C4-2B (cell line): Measurements from ENCODE around the gene BLOC1S1.

Experiments used
- H3K27ac ChIP-seq: fragments of 450-650 bp; 2 replicates; pipeline ENCODE4 v1.5.1; 2017
- ZFX ChIP-seq: fragments of 450-650 bp; IDR thresholded peaks from 2 replicates; pipeline ENCODE4 v1.6.1; 2017
- TF ChIP-seq, protein P1 (sequence below): fragments of 450-650 bp; conservative IDR thresholded peaks from 2 replicates; pipeline ENCODE4 v1.5.1; 2017; ENCODE audit warnings: mild to moderate bottlenecking

The BLOC1S1 gene

DNA sequence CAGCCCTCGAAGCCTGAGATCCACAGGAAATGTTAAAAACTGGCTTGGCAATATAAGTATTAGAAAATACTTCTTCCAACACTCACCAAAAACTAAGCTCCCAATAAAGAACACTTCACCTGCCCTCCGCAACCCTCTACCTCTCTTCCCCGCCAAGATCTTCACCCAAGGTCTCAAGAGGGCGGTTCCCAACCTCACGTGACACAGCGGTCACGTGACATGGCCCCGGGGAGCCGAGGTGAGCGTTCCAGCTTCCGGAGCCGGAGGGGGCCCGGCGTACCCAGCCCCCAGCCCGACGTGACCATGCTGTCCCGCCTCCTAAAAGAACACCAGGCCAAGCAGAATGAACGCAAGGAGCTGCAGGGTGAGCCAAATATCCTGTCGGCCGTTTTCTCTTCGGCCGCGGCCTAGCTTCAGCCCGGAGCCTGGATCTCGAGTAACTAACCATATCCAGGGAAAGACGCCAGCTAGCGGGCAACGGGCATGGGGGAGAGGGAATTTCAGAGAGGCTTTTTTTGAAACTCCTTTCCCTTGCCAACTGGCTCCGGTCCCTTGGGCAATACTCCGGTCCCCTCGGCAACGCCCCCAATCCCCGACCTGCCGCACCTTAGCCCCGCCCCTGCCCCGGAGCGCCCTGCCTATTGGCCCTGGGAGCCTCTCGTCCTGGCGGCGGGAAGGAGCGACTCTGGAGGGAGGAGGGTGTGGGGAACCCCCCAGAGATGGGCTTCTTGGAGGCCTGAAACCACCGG, at the start of gene BLOC1S1:
BLOC1S1 (plus strand) TSS at position 214 of the 749 bp plus-strand sequence; CDS start at position 220, 6 bp downstream.
- TF ChIP-seq, protein P1, sequence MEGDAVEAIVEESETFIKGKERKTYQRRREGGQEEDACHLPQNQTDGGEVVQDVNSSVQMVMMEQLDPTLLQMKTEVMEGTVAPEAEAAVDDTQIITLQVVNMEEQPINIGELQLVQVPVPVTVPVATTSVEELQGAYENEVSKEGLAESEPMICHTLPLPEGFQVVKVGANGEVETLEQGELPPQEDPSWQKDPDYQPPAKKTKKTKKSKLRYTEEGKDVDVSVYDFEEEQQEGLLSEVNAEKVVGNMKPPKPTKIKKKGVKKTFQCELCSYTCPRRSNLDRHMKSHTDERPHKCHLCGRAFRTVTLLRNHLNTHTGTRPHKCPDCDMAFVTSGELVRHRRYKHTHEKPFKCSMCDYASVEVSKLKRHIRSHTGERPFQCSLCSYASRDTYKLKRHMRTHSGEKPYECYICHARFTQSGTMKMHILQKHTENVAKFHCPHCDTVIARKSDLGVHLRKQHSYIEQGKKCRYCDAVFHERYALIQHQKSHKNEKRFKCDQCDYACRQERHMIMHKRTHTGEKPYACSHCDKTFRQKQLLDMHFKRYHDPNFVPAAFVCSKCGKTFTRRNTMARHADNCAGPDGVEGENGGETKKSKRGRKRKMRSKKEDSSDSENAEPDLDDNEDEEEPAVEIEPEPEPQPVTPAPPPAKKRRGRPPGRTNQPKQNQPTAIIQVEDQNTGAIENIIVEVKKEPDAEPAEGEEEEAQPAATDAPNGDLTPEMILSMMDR: no peak
- TF ChIP-seq ZFX: peak; percentile 95; the same call in 1 of the 2 replicates
- H3K27ac ChIP-seq: peak within 1 kb of the TSS; percentile 74

- TF ChIP-seq, protein P1: no peak
- no peak for TF ChIP-seq ZFX
- no peak overlapping the region for H3K27ac ChIP-seq
These were observed 49.3 kb upstream of the BLOC1S1 start for GRCh38 chr12:55666508-55666907.

- TF ChIP-seq, protein P1: no peak
- no peak for TF ChIP-seq ZFX
These were observed 45.6 kb upstream of the BLOC1S1 start for GRCh38 chr12:55670276-55670675.

DNA sequence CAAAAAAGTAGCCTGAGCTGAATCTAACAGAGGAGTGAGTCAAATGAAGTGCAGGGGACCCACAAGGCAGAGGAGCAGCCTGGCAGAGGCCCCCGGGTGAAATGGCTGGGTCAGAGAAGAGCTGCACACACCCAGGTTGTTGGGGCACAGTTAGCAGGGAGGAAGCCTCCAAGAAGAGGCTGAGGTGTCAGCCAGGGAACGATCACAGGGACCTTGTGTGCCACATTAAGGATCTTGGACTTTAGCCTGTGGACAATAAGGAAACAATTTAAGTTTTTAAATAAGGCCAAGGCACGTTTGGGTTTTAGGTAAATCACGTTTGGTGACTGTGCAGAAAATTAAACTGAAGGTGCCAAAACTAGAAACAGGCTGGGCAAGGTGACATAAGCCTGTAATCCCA, 44.1 kb upstream of the BLOC1S1 start:
- no peak overlapping the region for H3K27ac ChIP-seq
- TF ChIP-seq, protein P1: no peak
- no peak for TF ChIP-seq ZFX

More at GRCh38 chr12:55670276-55670675, 45.6 kb upstream of the BLOC1S1 start:
- H3K27ac ChIP-seq: no peak overlapping the region

DNA sequence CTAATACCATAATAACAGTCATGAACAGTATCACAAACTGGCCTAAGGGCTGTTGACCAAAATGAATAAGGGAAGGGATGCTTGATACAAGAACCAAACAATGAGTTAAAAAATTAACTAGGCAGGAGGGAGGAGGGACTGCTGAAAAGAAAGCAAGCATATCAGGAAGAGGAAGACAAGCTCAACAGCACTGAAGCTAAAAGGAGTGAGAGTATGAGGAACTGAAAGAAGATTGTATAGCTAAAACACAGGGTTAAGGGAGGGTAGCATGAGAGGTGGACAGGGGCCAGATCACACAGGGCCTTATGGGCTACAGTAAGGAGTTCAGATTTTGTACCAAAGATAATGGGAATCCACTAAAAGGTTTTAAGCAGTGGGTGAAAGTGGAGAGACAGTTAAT, 42.2 kb upstream of the BLOC1S1 start:
- no peak overlapping the region for H3K27ac ChIP-seq
- no peak for TF ChIP-seq ZFX
- TF ChIP-seq, protein P1: no peak

- no peak overlapping the region for H3K27ac ChIP-seq
- TF ChIP-seq, protein P1: no peak
- TF ChIP-seq ZFX: no peak
These were observed 40.2 kb upstream of the BLOC1S1 start for GRCh38 chr12:55675666-55676065.

DNA sequence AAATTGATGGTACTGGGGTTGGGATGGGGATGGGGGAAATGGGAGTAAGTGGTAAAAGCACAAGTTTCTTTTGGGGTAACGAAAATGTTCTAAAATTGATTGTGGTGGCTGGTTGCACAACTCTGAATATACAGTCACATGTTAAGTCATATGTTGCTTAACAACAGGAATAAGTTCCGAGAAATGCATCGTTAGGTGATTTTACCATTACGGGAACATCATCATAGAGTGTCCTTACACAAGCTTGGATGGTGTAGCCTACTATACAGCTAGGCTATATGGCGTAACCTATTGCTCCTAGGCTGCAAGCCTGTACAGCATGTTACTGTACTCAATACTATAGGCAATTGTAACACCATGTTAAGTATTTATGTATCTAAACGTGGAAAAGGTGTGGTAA, 39.1 kb upstream of the BLOC1S1 start:
- H3K27ac ChIP-seq: no peak overlapping the region
- TF ChIP-seq, protein P1: no peak
- TF ChIP-seq ZFX: no peak
